Jurkat, Clone E6-1 (cell line): ENCODE data around the gene ADAP1.
A peak's percentile ranks its signal among the peaks of the same experiment; 100 is the strongest.

Experiments used
- DNase-seq: peaks from one replicate; pipeline ENCODE4 v3.0.0-alpha.2; 2011; ENCODE audit warnings: low read depth, low spot score
- H3K4me3 ChIP-seq: 2 replicates; pipeline ENCODE4 v1.5.1; 2011; ENCODE audit warnings: mild to moderate bottlenecking, low read length, control low read depth, moderate library complexity

ADAP1 gene

DNA sequence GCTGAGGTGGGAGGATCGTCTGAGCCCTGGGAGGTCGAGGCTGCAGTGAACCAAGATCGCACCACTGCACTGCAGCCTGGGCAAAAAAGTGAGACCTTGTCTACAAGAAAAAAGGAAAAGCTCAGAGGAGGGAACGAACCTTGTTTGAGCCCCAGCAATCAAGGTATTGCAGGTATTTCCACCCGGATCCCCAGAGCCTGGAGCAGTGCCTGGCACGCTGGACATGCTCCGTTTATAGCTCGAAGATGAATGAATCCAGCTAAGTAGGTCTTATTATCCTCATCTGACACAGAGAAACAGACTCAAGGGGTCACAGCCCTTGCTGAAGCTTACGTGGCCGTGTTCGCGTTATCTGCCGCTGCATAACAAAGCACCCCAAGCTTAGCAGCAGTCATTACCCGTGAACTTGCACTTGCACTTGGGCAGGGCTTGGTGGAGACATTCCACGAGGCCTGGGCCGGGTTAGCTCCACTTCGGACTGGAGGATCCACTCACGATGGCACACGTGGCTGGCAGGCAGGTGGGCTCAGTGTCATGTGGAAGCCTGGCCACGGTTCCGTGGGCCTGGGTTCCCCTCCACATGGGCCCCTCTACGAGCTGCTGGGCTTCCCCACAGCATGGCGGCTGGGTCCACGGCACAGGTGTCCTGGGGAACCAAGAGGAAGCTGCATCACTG, 24.1 kb upstream of the ADAP1 start:
- no peak overlapping the region for H3K4me3 ChIP-seq
- DNase-seq, result no peak

DNA sequence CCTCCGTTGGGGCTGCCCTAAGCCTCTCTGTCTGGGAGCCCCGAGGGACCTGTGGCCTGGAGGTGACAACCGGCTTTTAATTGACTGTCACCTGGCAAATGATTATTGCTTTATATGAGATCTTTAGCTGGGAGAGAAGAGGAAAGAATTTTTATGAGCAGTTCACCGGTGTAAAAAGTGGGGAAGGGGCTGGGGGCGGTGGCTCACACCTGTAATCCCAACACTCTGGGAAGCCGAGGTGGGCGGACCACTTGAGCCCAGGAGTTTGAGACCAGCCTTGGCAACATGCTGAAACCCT, 23.5 kb upstream of the ADAP1 start:
- DNase-seq, result no peak
- no peak overlapping the region for H3K4me3 ChIP-seq

- no peak overlapping the region for H3K4me3 ChIP-seq
- no peak for DNase-seq
Measured at GRCh38 chr7:977326-978048, 23.0 kb upstream of the ADAP1 start.

DNA sequence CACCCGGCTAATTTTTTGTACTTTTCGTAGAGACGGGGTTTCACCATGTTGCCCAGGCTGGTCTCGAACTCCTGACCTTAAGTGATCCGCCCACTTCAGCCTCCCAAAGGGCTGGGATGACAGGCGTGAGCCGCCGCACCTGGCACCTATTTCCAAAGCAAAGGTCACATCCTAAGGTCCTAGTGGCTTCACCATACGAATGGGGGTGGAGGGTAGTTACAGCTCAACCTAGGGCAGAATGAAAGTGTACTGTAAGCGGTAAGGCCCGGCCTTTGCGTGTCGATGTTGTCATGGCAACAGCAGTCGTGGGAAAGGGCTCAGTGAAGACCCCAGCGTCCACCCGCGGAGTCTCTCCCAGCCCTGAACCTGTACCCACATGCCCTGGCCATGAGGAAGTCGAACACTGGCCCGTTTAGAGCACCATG, 22.4 kb upstream of the ADAP1 start:
- no peak for DNase-seq
- H3K4me3 ChIP-seq, result no peak overlapping the region

DNA sequence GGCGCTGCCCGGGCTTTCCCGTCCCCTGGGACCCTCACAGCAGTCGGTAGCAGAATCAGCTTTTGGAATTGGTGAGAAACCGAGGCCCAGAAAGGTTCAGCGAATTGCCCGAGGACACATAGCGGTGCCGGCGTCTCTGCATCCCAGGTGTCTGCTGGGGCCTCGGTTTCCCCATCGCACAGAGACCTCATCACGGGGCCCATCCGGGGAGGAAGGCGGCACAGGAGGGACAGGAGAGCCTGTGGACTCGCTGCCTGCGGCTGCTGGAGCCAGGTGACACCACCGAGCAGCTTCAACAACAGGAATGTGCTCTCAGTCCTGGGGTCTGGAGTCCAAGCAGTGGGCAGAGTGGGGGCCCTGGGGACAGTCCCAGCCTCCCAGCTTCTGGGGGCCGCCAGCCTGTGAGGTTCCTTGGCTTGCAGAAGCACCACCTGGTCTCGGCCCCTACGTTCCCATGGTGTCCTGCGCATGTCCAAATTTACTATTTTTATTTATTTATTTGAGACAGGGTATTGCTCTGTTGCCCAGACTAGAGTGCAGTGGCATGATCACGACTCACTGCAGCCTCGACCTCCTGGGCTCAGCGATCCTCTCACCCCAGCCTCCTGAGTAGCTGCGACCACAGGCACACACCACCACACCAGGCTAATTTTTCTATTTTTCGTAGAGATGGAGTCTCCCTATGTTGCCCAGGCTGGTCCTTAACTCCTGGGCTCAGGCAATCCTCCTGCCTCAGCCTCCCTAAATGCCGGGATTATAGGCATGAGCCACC, 21.4 kb upstream of the ADAP1 start:
- no peak for DNase-seq
- H3K4me3 ChIP-seq, result peak overlapping the region; percentile 85

GRCh38 chr7:974820-975681, 20.6 kb upstream of the ADAP1 start, which contains the start of gene COX19:
Gene COX19 (minus strand): TSS chr7:975549. CDS start chr7:975509, 40 bp downstream.
- H3K4me3 ChIP-seq, result peak within 1 kb of the TSS; percentile 85
- DNase-seq, result peak; percentile 81

DNA sequence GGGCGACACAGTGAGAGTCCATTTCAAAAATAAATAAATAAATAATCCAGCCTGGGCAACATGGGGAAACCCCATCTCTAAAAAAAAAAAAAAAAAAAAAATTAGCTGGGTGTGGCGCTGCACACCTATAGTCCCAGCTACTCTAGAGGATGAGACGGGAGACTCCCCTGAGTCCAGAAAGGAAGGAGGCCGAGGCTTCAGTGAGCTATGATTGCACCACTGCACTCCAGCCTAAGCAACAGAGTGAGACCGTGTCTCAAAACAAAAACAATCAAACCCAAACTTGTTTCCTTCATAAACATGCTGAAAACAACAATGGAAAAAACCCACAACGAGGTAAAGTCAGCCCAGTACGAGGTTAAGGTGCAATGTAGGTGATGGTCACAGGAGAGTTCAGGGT, 19.7 kb upstream of the ADAP1 start:
- DNase-seq, result no peak
- peak overlapping the region; percentile 85 for H3K4me3 ChIP-seq

- H3K4me3 ChIP-seq, result no peak overlapping the region
- no peak for DNase-seq
Measured at GRCh38 chr7:973312-973711, 18.8 kb upstream of the ADAP1 start.

- no peak overlapping the region for H3K4me3 ChIP-seq
- no peak for DNase-seq
Measured at GRCh38 chr7:972676-973309, 18.3 kb upstream of the ADAP1 start.

GRCh38 chr7:972110-972509, 17.6 kb upstream of the ADAP1 start:
- H3K4me3 ChIP-seq, result no peak overlapping the region
- DNase-seq, result no peak

- no peak overlapping the region for H3K4me3 ChIP-seq
- DNase-seq, result no peak
Measured at GRCh38 chr7:970744-971143, 16.3 kb upstream of the ADAP1 start.

DNA sequence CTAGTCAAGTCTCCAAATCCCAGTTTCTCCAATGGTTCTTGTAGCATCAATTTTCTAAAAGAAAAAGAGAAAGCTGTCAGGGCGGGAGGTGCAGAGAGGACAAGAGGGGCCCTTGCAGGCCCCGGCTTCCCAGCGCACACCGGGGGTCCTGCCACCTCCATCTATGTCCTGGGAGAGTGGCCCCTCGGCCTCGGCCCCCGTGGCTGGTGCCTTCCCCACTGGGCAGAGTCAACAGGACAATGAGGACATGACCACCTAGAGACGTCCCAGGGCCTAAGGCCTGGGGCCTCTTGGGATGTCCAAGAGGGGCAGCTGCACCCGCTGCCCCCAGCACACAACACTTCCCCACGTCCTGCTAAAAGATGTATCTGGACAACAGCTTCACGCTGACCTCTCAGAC, 14.9 kb upstream of the ADAP1 start:
- DNase-seq, result no peak

DNA sequence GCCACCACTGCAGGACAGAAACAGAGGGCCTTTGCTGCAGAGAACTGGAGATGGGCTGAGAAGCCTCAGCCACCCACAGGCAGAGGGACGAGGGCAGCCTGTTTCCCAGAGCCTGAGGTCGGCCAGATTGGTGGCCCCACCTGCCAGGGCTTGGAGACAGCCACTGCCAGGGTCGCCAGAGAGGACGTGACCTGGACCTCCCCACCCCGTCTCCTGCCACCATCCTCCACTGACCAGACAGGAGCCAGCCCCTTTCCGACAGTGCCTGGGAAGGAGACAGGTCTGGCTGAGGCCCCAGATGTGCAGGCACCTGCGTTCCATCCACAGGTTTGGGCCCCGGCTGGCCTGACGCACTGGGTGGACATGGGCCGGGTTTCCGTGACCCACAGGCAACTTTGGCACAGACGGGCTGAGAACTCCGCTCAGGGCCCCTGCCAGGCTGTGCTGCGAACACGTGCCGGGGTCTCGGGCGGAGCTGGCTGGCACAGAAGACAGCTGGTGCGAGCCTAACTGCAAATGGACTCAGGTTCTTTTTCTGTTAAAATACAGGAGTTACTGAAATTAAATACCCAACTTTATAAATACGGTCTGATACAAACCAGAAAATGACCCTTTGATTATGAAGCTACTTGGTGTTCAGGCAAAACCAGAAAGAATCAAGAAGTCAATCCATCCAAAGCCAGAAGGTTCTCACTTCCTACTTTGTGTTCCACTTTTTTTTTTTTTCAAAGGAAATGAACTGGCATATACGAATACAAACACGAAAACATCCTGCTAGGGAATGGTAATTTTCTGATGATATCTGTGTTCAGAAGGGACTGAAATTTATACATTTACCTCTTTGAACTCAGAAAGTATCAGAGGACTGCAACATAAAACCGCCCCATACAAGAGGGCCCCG, 14.0 kb upstream of the ADAP1 start:
- no peak overlapping the region for H3K4me3 ChIP-seq
- no peak for DNase-seq

More for the DNA sequence above, 14.9 kb upstream of the ADAP1 start:
- no peak overlapping the region for H3K4me3 ChIP-seq

GRCh38 chr7:967361-968082, 13.0 kb upstream of the ADAP1 start:
- no peak for DNase-seq
- H3K4me3 ChIP-seq, result no peak overlapping the region

DNA sequence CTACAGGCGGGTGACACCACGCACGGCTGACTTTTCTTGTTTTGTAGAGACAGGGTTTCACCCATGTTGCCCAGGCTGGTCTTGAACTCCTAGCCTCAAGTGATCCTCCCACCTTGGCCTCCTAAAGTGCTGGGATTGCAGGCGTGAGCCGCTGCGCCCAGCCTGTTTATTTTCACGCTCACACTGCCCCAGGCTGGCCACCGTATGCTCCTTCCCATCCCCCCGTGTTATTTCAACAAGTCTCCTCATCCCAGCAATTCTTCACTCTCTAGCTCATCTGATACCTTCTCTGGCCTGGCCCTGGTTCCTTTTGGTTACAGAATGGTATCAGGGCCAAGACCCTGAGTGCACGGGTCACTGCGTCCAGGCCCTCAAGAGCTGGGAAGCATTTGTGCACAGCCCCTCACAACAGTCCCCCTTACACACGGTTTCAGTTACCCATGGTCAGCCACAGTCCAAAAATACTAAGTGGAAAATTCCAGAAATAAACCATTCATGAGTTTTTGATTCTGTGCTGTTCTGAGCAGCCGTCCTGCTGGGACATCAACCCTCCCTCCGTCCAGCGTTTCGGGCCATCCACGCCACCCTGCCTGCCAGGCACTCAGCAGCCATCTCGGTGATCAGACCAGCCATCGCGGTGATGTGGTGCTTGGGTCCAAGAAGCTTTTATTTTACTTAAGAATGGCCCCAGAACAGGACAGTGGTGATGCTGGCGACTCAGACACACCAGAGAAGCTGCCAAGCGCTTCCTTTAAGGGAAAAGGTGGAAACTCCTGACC, 12.0 kb upstream of the ADAP1 start:
- no peak overlapping the region for H3K4me3 ChIP-seq
- DNase-seq, result no peak

GRCh38 chr7:964401-965231, 10.1 kb upstream of the ADAP1 start:
- no peak overlapping the region for H3K4me3 ChIP-seq

More at GRCh38 chr7:964401-965231, 10.1 kb upstream of the ADAP1 start:
- no peak for DNase-seq
